Stimulated activated CD8-positive, alpha-beta memory T cell treated with anti-CD3 and anti-CD28 coated beads, Interleukin-4, amount 100 ng/mL, for 24 hours (primary cell): Measurements from ENCODE around the gene PPT2.
"Not testable (repeated sequence)": the region's sequence is repeated elsewhere in the genome, so short reads cannot be mapped to it uniquely, and the experiment has no call there.

Source experiments
- DNase-seq: peaks from one replicate; pipeline ENCODE4 v3.0.0-alpha.2; 2020; ENCODE audit warnings: low read depth

The PPT2 gene

GRCh38 chr6:32127717-32128592, 26.0 kb upstream of the PPT2 start, which contains the start of gene ATF6B:
Gene ATF6B (minus strand): TSS chr6:32128246. CDS start chr6:32128207, 39 bp downstream.
- peak; percentile 94 for DNase-seq

GRCh38 chr6:32128751-32129296, 25.1 kb upstream of the PPT2 start:
- DNase-seq, result no peak

GRCh38 chr6:32129297-32130088, 24.4 kb upstream of the PPT2 start:
- DNase-seq, result no peak

- no peak for DNase-seq
Observed at GRCh38 chr6:32131439-32131948, 22.4 kb upstream of the PPT2 start.

GRCh38 chr6:32132110-32132509, 21.8 kb upstream of the PPT2 start:
- DNase-seq, result no peak

DNA sequence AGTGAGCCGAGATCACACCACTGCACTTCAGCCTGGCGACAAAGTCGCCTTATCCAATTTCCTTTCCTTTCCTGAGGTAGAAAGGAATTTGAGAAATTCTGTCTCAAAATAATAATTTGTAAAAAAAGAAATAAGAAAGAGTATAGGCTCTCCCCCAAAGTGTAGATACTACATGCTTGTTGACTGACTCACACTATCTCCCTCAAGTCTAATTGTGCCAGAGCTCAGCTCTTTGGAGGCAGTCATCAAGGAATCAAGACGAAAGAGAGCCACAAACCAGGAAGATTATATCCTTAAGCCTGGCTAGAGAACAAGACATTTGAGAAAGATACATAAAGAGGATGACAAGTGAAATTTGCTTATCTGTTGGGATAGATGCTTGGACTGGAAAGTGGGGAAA, 20.2 kb upstream of the PPT2 start:
- DNase-seq, result no peak

DNA sequence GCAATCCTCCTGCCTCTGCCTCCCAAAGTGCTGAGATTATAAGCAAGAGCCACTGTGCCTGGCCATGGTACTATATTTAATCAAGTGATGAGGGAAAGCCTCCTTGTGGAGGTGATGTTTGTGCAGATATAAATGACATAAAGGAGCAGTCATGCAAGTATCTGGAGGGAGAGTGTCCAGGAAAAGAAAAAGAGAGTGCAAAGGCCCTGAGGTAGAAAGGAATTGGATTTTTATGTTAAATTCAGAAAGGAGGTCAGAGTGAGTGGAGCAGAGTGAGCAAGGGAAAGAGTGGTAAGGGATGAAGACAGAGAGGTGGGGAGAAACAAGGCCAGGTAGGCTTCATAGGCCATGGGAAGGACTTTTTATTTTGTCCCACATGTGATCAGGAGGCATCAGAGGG, 16.5 kb upstream of the PPT2 start:
- no peak for DNase-seq

DNA sequence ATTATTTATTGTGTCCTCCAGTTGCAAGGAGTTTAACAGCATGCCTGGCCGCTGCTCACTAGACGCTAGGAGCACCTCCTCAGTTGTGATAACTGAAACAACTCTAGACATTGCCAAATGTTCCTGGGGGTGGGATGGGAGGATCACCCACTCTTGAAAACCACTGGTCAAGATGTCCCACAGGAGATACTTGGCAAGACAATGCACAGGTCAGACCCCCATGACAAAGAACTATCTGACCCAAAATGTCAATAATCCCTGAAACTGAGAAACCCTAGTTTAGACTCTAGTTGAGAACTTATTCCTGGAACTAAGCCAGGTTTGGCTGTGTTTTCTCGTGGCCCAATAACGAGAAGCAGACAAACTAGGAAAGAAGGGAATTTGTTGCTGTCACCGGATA, 14.4 kb upstream of the PPT2 start:
- no peak for DNase-seq

DNA sequence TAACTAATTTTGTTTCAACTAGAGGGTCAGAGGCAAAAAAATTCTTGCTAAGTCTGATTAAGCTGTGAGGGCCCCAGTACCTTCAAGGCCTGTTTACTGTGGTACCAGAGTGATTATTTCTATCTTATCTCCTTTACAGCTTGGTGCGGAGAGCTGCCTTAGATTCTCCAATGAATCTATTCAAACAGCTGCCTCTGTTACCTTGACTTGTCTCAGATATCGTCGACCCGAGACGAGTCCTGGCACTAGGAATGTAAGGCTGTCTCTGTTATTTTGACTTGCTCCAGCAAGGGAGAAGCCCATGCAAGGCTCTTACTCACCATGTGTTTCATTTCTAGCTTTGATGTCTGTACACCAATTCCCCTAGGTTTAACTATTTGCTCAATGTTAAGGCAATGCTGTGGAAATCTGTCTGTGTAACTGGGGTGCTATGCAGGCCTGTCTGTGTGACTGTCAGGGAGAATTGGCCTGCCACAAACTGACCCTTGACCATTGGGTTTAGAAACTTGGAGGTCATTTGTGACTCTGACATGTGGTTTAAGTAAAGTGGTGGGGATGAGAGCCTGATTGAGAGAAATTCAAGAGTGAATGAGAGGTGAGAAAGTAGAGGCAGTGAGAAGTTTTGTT, 13.4 kb upstream of the PPT2 start:
- DNase-seq, result no peak

- not testable (repeated sequence) for DNase-seq
Observed at GRCh38 chr6:32144238-32144637, 9.7 kb upstream of the PPT2 start.

DNA sequence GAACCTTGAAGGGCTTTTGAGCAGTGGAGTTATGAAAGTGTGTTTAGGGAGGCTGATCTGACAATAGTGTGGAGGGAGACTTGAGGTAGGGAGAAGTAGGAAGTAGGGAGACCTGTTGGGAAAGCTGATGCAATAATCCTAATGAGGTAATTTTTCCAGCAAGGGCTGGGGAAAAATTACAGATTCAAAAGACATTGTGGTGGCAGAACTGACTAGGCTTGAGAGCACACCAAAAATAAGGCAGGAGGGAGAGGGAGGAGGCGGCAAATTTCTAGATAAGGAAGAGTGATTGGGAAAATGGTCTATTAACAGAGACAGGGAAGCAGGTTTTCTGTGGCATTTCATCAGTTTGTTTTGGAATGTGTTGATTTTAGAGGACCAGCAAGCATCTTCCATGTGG, 7.7 kb upstream of the PPT2 start:
- DNase-seq, result no peak

- DNase-seq, result no peak
Observed at GRCh38 chr6:32146687-32147086, 7.3 kb upstream of the PPT2 start.

DNA sequence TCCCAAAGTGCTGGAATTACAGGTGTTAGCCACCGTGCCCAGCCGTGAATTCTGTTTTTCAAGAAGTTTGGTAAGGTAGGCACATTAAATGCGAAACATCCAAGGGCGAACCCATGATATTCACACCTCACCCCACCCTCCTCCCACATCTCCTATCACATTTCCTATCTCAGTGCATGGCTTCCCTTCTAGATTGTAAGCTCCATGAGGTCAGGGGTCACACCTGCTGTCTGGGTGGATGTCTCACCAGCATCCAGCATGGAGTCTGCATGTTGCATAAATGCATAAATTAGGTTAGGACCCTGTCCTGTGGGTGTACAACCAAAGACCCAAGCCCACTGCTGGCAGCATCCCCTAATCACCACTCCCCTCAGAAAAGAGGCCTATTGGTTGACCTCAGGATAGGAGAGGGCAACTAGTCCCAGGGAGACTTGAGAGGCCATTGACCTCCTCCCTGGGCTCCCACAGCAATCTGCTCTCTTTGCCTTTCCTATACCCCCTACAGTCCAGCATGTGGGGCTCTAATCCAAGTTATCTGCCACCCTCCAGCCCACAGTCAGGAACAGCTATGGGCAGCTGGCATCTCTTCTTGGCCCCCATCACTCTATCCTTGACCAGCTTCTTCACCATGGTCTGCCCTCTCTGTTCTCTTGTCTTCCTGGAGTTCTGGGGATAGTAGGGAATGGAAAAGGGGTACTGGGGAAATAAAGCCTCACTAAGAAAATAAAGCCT, 6.4 kb upstream of the PPT2 start:
- no peak for DNase-seq

DNA sequence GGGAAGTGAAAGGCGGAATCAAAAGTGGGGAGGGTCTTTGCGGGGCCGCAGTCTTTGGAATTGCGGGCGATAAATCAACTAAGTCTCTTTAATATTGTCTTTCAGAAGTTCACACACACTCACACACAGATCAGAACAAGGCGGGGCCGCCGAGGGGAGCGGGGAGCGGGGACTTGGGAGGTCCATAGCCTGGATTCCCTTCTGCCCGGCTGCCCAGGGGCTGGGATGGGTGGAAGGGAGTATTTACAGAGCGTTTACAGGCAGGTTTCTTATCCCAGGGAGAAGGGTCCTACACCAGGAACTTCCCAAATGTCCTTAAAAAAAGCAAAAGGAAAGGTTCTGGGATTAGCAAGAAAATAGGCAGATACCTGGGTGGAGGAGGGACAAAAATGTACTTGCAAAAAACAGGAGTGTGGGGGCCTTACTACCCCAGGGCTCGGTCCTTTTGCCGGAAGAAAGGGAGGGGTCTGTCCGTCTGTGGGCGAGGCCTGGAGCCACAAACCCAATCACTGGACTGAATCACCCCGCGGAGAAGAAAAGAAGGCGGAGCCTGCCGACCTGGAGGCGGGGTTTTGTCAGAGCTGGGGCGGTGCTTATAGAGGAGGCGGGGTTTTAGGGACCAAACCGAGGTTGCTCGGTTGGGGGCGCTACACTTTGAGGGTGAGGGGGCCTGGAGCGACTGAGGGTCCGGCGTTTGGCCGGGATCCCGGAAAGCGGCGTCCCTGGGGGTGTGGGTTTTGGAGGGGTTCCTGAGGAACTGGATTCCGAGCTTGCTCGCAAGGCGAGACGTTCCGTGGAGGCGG, 5.5 kb upstream of the PPT2 start:
- peak; percentile 49 for DNase-seq

DNA sequence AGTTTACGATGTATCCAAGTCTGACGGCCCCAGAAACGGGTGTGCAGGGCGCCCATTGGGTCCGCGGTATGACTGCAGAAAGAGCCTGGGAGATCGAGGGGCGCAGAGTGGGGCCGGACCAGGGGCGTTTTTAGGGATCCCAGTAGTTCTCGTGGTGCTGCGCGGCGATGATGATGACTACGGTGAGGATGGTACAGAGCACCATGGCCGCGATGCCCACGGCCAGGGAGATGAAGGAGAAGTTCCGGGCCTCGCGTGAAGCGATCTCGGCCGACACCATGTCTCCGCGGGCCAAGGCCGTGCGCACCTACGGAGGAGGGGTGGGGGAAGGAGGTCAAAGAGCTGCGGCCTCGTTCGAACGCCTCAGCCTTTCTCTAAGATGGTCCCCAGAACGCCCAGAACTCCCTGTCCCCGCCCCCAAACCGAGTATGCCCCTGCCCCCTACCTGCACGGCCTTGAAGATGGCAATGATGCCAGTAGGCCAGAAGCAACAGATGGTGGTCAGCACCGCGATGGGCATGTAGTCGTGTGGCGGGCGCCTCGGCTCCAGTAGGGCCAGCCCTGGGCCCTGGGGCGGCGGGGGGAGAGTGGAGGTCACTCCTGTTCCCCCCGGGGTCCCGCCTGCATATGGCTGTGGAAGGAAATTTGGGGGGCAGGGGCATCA, 4.7 kb upstream of the PPT2 start:
- no peak for DNase-seq

- DNase-seq, result no peak
Observed at GRCh38 chr6:32149932-32150870, 3.7 kb upstream of the PPT2 start.

DNA sequence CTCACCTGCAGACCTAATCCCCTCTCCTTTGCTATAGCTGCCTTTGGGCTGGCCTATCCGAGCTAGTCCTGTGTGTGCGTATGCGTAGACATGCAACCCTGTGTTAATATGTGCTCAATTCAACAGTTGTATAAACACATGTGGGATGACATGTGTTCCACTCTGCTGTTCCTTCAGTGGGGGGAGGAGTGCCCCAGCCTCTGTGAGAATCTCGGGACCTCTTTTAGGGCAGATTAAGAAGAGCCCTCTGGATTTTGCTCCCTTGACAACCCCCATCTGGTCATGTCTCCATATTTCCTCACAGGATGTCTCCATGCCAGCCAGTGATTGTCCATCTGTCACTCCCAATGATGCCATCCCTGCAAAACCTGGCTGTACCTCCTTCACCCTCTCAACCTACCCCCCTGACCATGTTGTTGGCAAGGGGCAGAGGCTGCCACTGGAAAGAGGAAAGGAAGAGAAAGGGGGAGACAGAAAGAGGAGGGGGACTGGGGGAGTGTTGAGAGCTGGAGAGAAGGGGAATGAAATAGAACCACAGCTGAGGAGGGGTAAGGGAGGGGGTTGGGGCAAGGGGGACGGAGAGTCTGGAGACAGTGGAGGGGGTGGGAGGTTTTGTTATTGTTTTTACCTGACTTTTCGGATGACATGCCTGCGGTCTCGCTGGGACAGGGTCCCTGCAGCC, 2.6 kb upstream of the PPT2 start:
- DNase-seq, result no peak
